SK-N-MC (cell line): ENCODE measurements around the gene TRAPPC11.

ENCODE experiments used
- EZH2 ChIP-seq: fragments of 200-600 bp; sonication (generic); IDR thresholded peaks from one replicate; pipeline ENCODE4 v1.6.1; 2017; ENCODE audit warnings: antibody characterized with exemption
- FOXP2 ChIP-seq: optimal IDR thresholded peaks from 2 replicates; pipeline ENCODE3; 2011; ENCODE audit warnings: mild to moderate bottlenecking, moderate library complexity; ENCODE audit not compliant: insufficient read depth; ENCODE audit errors: extremely low read length, control extremely low read depth
- POLR2AphosphoS5 ChIP-seq: IDR thresholded peaks from 2 replicates; pipeline ENCODE4 v1.6.1; 2012; ENCODE audit warnings: mild to moderate bottlenecking, low read depth, low read length, borderline replicate concordance

DNA sequence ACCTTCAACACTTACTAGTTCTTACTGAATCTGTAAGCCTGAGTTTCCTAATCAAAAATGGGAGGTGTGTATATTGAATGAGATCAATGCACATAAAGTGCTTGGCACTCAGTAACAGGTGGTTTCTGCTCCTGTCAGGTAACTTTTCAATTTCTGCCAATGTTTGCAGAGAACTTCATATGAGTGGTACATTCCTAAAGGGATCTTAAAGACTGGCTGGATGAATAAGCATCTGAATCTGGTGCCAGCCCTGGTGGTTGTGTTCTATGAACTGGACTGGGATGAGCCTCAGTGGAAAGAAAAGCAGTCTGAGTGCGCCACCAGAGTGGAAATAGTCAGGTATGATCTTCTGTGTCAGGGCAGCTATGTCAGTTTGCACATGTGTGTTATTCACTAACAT is 7.0 kb downstream of the TRAPPC11 start:
- TF ChIP-seq EZH2 (no peak), POLR2AphosphoS5 (no peak), FOXP2 (no peak)
